Measurements from ENCODE around the gene SETMAR.

- TF ChIP-seq CTCF (IDR thresholded peaks at IDR 0.05), result no peak
- TF ChIP-seq POLR2A (IDR thresholded peaks at IDR 0.05), result no peak
These were observed 19.5 kb downstream of the SETMAR start for GRCh38 chr3:4322635-4323034.
